NCI-H2029 (cell line): ENCODE results near the gene HGS.
"Not testable (repeated sequence)": the region's sequence is repeated elsewhere in the genome, so short reads cannot be mapped to it uniquely, and the experiment has no call there.

Experiments
- DNase-seq: peaks from one replicate; lab custom pipeline; 2025; lab: John Stamatoyannopoulos, UW

HGS gene

DNA sequence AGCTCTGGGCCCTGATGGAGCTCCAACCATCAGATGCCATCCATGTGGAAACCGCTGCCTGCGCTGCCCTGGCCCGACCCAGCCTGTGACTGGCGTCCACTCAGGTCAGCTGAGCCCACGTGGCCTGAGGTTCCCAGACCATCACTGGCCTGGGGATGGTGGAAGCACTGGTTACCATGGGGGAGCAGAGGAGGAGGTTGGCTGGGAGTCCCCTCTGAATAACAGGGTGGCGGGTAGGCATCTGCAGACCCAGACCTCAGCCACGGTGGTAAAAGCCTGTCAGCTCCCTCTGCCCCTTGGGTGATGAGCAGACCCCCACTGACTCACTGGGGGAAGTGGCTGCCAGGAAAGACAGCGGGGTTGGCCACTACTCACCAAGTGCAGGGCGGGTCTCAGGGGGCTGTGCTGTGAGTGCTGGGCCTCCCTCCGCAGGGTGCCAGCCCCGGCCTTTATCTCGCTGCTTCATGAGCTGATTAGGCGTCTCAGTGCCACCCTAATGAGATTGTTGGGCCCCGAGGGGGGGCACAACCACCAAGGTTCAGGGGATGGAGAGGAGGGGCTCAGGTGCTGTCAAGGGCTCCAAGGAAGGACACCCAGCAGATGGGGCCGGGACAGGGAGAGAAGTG, 27.6 kb upstream of the HGS start, which contains the start of gene PDE6G:
PDE6G (minus strand) TSS at position 425 of the 626 bp plus-strand sequence. CDS start 3,237 bp downstream, outside the sequence.
- DNase-seq, result no peak

DNA sequence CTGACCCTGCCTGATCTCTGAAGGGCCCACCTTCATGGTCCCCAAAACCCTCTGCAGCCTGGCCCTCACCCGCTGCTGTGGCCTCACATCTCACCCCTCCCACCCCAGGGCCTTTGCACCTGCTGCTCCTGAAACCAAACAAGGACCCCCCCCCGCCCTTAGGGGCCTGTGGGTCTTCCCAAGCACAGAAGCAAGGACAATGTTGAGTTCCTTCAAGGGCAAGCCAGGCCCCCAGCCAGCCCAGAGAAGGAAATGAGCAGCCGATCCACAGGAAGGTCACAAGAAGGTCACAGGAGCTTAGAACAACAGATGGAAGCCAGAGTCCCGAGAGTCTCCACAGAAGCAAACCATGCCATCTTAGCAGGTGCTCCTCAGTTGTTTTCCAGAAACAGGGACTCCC, 27.0 kb upstream of the HGS start:
- no peak for DNase-seq

DNA sequence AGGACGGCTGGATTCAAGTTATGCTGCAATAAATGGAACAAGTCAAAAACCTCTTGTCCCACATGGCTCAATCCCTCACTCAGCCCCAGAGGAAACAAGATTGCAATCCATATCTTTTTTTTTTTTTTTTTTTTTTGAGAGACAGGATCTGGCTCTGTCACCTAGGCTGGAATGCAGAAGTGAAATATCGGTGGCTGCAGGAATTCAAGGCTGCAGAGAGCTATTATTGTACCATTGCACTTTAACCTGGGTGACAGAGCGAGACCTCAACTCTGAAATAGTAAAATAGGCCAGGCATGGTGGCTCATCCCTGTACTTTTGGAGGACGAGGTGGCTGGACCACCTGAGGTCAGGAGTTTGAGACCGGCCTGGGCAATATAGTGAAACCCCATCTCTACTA, 24.8 kb upstream of the HGS start:
- DNase-seq, result no peak

DNA sequence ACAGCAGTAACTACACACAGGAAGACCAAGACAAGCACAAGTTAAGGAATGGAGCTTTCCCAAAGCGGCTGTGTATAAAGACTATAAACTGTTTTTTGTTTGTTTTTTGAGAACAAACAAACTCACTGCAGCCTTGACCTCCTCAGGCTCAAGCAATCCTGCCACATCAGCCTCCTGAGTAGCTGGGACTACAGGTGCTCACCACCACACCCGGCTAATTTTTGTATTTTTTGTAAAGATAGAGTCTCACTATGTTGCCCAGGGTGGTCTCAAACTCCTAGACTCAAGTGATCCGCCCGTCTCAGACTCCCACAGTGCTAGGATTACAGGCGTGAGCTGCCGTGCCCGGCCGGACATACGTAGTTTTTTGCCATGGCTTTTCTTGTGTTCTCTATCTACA, 23.4 kb upstream of the HGS start:
- DNase-seq, result no peak

DNA sequence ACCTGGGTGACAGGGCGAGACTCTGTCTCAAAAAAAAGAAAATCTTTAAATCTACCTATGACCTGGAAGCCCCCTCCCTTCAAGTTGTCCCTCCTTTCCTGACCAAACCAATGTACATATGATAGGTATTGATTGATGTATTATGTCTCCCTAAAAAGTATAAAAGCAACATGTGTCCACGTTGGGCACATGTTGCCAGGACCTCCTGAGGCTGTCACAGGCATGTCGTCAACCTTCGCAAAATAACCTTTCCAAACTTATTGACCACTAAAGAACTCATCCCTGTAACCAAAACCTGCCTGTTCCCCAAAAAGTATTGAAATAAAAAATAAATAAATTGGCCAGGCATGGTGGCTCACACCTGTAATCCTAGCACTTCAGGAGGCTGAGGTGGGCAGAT, 21.8 kb upstream of the HGS start:
- DNase-seq, result no peak

DNA sequence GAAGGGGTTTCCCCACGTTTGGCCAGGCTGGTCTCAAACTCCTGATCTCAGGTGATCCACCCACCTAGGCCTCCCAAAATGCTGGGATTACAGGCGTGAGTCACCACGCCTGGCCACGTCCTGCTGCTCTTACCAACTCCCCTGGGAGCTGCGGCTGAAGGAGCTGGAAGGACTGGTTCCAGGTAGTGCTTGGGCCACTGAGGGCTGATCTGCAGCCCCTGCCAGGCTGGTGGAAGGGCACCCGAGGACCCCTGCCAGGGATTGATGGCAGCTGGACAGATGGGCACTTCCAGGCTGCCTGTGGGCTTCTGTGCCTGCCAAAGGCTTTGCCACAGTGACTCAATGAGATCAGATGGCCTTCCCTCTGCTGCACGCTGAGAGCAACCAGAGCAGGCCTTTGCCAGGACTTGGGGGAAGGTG, 19.8 kb upstream of the HGS start:
- no peak for DNase-seq

DNA sequence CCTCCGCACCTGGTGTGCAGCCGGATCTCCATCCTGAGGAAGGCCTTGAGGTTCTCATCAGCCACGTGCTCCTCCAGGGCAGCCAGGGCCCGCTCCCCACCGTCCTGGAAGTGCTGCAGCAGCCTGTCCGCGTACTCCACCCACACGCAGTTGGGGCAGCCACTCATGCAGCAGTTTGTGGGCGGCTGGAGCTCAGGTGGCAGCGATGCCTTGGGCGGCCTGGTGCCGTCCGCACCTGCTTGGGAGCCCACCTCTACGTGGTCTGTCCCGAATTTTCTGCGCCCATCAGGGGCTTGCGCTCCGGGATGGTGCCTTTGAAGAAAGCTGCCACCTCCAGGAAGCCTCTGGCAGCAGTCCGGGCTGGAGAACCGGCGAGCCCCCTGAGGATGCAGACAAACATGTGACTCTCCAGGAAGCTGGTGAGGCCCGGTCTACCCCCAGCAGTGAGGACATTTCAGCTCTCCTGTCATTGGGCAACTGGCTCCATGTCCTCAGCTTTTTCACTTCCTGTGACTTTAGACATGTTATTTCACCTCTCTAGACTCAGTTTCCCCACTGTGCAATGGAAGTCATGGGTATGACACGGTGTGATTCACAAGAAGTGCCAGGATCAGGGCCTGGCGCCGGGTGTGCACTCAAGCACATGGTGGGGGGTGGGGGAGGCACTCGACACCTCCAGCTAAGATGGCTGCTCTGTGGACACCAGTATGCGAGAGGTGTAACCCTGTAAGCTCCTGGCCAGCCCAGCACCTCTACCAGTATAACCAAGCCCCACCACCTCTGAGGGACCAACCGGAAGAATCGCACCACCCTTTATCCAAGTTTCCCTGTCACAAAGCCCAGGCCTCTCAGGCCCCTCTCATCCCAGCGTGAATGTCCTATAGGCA, 18.4 kb upstream of the HGS start:
- DNase-seq, result no peak

DNA sequence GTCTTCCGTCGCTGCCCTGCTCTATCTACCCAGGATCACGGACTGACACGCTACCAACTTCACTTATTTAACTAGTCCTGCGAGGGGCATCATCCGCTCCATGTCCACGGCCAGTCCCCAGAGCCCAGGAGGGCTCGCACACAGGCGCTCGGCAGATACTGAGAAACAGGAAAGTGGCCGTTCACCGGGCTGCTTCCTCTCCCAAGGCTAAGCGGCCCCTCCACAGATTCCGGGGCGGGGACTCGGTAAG, 17.8 kb upstream of the HGS start:
- no peak for DNase-seq

DNA sequence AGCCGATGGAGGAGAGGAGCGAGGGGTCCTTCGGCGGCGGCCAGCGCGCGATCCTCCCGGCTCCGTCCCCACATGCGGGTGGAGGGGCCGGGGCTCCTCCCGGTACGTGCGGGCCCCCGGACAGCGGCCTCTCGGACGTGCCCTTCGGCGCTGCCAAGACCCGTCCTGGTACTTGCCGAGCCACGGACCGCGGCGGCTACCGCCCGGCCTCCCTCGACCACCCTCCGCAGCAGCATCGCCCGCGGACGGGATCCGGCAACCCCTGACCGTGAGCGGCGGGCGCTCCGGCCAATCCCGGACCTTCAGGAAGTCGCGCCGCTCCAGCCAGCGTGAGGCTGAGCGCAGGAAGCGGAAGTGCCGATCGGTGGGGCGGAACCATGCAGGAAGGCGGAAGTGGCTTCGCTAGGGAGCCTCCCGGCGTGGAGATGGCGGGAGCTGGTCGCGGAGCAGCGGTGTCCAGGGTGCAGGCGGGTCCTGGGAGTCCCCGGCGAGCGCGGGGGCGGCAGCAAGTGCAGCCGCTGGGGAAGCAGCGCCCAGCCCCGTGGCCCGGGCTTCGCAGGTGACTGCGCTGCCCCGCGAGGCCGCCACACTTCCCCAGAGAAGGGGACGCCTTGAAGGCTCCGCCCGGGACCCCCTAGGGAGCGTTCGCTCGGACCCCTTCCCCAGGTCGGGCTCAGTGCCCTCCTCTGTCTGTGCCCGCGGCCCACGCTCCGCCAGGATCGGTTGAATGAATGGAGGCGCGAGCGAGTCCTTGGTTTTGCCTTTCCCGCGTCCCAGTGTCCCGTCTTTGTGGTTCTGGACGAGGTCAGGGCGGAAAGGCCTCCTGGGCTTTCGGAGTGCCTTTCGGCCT, 17.2 kb upstream of the HGS start, which contains the start of the genes CCDC137 and OXLD1:
CCDC137 (plus strand) TSS at position 396 of the 850 bp plus-strand sequence; CDS start at position 426, 30 bp downstream.
OXLD1 (minus strand) TSS at position 264 of the 850 bp plus-strand sequence; CDS start at position 236, 28 bp downstream.
- peak; percentile 87 for DNase-seq

DNA sequence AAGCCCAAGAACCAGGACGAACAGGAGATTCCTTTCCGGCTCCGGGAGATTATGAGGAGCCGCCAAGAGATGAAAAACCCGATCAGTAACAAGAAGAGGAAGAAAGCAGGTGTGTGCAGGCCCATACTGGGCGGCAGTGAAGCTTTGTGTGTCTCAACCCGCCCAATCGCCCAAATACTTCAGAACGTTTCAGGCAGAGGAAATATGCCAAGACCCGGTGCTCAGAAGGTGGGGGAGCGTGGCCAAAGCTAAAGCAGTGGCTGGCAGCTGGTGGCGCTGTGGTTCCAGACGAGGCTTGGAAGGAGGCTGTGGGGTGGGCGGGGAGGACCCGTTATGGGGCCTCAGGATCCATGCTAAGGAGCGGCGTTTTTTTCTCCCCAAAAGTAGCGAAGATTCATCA, 16.1 kb upstream of the HGS start:
- no peak for DNase-seq

DNA sequence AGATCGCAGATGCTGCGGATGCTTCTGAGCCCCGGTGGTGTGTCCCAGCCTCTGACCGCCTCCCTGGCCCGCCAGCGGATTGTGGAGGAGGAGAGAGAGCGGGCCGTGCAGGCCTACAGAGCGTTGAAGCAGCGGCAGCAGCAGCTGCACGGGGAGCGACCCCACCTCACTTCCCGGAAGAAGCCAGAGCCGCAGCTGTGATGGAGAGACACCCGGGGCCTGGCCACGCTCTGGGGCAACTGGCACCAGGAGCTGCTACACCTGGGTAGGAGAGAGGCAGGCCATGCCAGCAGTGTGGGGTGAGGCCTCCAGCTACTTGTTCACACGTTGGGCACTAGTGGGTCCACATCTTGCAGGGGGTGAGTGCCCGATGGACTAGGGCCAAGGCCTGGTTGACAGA, 11.3 kb upstream of the HGS start:
- no peak for DNase-seq

DNA sequence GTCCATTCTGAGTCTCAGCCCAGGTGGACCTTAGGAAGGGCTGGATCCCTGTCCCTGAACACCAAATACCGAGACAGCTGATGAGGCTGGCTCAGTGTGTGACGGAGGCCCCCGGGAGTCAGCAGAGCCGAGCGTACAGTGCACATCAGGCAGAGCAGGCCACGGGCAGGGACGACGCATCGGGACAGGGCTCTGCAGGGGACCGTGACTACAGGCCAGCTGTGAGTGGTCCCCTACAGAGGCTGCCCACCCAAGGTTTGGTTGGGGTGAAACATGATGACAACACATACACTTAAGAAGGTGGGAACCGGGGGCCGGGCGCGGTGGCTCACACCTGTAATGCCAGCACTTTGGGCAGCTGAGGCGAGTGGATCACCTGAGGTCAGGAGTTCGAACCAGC, 10.9 kb upstream of the HGS start:
- DNase-seq, result no peak

DNA sequence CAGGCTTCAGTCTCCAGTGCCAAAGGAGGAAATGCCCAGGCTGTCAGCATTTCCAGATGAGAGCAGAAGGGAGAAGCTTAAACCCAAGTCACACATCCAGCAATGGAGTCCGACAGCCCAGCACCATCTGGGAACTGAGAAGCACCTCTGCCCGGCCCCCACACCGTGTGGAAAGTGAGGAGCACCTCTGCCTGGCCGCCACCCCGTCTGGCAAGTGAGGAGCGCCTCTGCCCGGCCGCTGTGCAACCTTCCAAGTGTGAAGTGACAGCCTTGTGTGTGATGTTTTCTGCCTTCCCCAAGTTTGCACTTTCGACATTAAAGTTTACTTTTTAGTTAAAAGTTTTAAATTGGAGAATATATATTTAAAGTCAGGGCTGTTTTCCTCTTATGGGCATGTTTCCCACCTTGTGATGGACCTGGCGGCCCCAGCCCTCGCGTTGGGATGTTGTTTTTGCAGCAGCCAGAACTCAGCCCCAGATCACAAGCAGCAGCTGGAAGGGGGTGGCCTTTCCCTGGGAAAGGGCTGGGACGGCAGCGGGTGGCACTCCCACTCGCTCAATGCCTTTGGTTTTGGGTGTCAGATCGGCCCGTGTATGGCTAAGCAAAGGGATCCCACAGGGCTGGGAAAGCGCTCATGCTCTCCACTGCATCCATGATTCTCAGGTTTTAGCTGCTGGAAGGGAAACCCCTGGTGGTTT, 10.1 kb upstream of the HGS start:
- no peak for DNase-seq

DNA sequence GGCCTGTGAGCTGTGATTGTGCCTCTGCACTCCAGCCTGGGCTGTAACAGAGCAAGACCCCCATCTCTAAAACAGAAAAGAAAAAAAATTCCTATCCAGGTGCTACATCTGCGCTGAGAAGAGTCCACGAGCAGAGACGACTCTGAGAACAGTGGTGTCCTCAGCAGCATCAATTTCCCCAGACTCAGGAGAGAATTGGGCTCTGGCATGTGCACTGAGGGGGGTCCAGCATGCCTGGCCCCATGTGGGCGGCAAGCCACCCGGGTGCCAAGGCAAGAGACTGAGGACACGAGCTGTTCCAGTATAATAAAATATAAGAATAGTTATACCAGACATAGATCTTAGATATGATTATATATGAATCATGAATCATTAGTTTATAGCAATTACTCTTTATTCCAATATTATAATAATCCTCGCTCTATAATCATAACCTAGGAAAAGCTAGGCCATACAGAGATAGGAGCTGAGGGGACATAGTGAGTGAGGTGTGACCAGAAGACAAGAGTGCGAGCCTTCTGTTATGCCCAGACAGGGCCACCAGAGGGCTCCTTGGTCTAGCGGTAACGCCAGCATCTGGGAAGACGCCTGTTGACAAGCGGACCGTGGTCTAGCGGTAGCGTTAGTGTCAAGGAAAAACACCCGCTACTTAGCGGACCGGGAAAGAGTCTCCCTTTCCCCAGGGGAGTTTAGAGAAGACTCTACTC, 8.1 kb upstream of the HGS start:
- DNase-seq, result not testable (repeated sequence)

DNA sequence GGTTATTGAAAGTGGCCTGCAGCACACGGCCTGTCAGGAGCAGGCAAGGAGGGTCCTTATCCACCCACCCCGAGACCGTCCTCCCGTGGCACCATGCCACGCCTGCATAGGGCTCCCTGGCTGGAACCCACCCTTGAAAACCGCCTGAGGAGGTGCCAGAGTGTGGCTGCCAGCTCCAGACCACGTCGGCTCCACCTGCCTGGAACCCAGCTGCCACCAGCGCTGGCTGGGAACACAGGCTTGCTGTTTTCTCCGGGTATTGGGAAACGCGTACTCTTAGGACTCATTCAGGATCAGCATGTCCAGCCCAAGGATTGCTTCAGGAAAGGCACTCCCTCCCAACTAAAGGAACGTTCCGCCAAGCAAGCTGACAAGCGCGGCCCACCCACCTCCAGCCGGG, 6.9 kb upstream of the HGS start:
- no peak for DNase-seq

DNA sequence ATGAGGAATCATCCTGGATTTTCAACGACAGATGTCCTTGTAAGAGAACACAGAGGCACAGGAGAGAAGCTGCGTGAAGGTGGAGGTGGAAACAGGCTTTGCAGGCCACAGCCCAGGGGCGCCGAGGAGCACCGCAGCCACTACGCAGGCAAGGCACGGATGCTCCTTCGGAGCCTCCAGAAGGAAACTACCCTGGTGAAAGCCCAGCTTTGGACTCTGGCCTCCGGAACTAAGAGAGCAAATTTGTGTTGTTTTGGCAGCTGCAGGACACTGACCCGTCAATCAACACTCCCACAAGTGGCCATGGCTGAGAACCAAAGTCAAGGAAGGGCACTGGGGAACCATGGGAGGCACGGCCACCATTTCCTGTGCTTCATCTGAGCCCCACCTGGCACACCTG, 3.7 kb upstream of the HGS start:
- DNase-seq, result no peak

DNA sequence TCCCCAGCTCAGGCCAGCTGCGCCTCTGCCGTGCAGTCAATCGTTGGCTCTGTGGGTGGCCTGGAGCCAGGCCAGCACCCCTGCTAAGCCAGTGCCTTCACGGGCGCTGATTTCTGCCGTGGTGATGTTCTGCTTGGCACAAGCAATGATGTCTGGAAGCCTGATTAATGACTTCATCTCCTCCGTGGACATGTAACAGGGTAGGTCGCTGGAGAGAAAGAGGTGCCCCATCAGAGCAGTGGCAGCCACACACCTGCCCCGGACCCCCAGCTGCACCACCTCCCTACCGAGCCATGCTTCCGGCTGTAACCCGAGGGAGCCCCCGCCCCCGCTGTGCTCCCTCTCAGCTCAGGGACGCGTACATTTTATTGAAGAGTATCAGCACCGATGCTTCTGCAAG, 2.1 kb upstream of the HGS start:
- DNase-seq, result no peak

DNA sequence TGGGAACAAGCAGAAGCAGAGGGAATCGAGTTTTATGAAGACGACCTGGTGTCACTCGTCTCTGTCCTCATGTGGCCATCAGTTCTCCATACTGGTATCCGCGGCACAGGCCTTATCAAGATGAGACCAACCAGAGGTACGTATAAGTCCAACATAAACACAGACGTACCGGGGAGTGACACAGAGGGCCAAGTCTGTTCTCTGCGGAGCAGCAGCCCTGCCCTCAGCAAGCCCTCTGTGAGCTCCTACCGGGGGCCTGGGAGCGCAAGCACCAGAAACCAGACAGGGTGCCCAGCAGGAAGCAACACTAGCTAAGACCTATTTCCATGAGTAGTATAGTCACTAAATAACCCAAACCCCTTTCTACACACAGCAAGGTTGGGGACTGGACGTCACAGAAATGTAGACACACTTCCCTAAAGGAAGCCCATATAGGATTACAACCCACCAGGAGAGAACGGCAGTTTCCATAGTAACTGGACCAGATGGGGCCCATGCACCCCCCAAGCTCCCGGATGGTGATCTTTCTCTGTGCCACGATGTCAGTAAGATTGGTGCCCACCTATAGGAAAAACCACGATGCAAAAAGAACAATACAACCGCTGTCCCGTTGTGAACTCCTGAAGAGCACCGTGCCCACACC, 1.1 kb upstream of the HGS start:
- no peak for DNase-seq

DNA sequence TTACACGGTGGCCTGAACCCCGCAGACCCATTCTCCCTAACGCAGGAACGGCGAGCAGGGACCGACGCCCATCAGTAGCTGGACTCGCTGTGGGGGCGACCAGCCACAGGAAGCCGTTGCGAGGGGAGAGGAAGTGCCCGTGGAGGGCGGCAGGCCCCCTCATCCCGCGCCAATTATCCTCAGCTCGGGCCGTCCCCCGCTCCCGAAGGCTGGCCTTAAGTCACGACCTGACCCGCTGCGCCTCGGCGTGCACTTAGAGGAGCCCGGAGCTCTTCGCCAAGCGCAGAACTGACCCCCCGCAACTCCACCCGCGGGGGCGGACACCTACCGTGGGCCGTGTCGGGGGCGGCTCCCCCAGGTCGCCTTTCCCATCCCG, 615 bp upstream of the HGS start:
- no peak for DNase-seq

DNA sequence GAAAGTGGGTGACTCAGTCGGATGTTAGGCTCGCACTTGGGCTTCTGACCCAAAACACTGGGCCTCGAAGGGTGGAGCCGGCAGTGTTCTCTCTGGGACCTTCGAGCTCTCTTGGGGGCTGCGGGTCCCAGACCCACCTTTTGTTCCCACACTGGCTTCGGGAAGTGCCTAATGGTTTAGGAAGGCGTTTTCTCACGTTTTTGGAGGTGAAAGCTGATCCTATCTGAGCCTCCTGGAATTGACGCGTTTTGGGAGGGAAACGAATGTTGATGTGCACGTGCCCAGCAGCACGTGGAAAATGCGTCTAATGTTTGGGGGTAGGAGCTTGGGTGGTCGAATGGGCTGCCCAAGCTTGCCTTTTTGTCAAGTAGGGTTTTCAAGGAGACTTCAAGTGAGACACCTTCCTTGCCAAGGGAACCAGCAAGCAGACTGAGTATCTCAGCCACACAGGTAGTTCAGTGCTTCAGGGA, 666 bp downstream of the HGS start:
- DNase-seq, result no peak

DNA sequence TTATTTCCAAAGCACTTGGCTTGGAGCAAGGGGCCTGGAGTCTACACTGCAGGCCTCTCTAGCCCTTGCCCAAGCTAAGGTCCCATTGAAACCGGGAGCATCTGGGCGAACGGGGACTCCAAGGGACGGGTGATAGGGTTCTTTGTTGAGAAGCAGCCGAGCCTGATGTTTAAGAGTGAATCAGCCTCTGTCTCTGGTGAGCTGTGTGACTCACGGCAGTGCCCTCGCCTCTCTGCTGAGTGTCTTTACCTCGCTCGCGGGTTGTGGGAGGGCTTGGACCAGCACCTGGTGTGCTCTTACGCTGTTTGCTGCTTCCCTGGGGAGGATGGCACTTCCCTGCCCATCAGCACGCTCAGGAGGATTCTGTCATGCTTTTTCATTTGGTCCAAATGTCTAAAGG, 1.3 kb downstream of the HGS start:
- no peak for DNase-seq
